IMR-90 (cell line): Measurements from ENCODE around the gene DUSP8. TPM values are rescaled to one million over a fixed set of nuclear protein-coding genes. Genes with fewer than 3 reads are reported as not detected.

ENCODE experiments used
- ATAC-seq: fragments of 200-7000 bp; cut with Tn5 transposase; 2 replicates; pipeline ENCODE4 v1.9.1; 2020; ENCODE audit warnings: low read depth, mild to moderate bottlenecking, moderate library complexity
- BruUV-seq: library from RNA; stranded (reverse); fragments of 400-500 nt; replicated peaks from 2 replicates; lab custom pipeline; 2021; lab: Mats Ljungman, UMichigan
- CTCF ChIA-PET: fragments of 300-600 bp; formaldehyde crosslinking; extraction: SDS; loops from one replicate; lab custom pipeline; 2021; ENCODE audit warnings: antibody characterized with exemption; lab: Yijun Ruan, JAX
- POLR2A ChIA-PET: fragments of 300-600 bp; sonication (Branson Sonifier 250); formaldehyde crosslinking; loops from one replicate; lab custom pipeline; 2022; ENCODE audit warnings: antibody characterized with exemption; ENCODE audit not compliant: unreplicated experiment; lab: Charles Lee
- DNase-seq: peaks from one replicate; pipeline ENCODE4 v3.0.0; 2013
- H2AFZ ChIP-seq: replicated peaks from 2 replicates; pipeline ENCODE3; 2013; ENCODE audit warnings: low read length, mild to moderate bottlenecking; ENCODE audit not compliant: poor library complexity
- H2AK5ac ChIP-seq: 2 replicates; pipeline ENCODE4 v1.6.1; 2013; ENCODE audit warnings: low read depth, low read length, inconsistent platforms
- H2AK9ac ChIP-seq: replicated peaks from 2 replicates; pipeline ENCODE3; 2013; ENCODE audit warnings: mild to moderate bottlenecking, low read depth, low read length, moderate library complexity; ENCODE audit not compliant: poor library complexity
- H2BK120ac ChIP-seq: 2 replicates; pipeline ENCODE4 v1.6.1; 2013; ENCODE audit warnings: low read depth, low read length, inconsistent platforms
- H2BK15ac ChIP-seq: 3 replicates; pipeline ENCODE4 v1.6.1; 2013; ENCODE audit warnings: low read depth, low read length, inconsistent platforms
- H2BK20ac ChIP-seq: 2 replicates; pipeline ENCODE4 v1.6.1; 2013; ENCODE audit warnings: low read depth, mild to moderate bottlenecking, inconsistent platforms, low read length, moderate library complexity
- H2BK5ac ChIP-seq: 2 replicates; pipeline ENCODE4 v1.6.1; 2013; ENCODE audit warnings: mild to moderate bottlenecking, low read depth, low read length, inconsistent platforms; ENCODE audit not compliant: poor library complexity, severe bottlenecking
- H3K14ac ChIP-seq: replicated peaks from 2 replicates; pipeline ENCODE4 v1.6.1; 2013; ENCODE audit warnings: low read depth, low read length, inconsistent platforms
- H3K18ac ChIP-seq: 2 replicates; pipeline ENCODE4 v1.6.1; 2013; ENCODE audit warnings: low read depth, low read length, control low read depth
- H3K23ac ChIP-seq: 2 replicates; pipeline ENCODE4 v1.6.1; 2013; ENCODE audit warnings: low read depth, low read length, inconsistent platforms
- H3K27ac ChIP-seq: 2 replicates; pipeline ENCODE4 v1.5.1; 2013; ENCODE audit warnings: mild to moderate bottlenecking, control low read depth, low read length; ENCODE audit not compliant: insufficient read depth
- H3K27me3 ChIP-seq: 2 replicates; pipeline ENCODE4 v1.6.1; 2013; ENCODE audit warnings: low read length; ENCODE audit not compliant: control insufficient read depth, insufficient read depth
- H3K36me3 ChIP-seq: 2 replicates; pipeline ENCODE4 v1.6.1; 2013; ENCODE audit warnings: low read length, mixed read lengths; ENCODE audit not compliant: control insufficient read depth, insufficient read depth
- H3K4ac ChIP-seq: 2 replicates; pipeline ENCODE4 v1.6.1; 2013; ENCODE audit warnings: low read depth, low read length, inconsistent platforms
- H3K4me1 ChIP-seq: 2 replicates; pipeline ENCODE4 v1.6.1; 2013; ENCODE audit warnings: low read length, mixed read lengths; ENCODE audit not compliant: control insufficient read depth, insufficient read depth
- H3K4me2 ChIP-seq: 2 replicates; pipeline ENCODE4 v1.6.1; 2013; ENCODE audit warnings: low read depth, mild to moderate bottlenecking, control low read depth, low read length, moderate library complexity
- H3K4me3 ChIP-seq: 2 replicates; pipeline ENCODE4 v1.5.1; 2013; ENCODE audit warnings: low read depth, mild to moderate bottlenecking, control low read depth, low read length, moderate library complexity; ENCODE audit not compliant: insufficient read depth
- H3K56ac ChIP-seq: 2 replicates; pipeline ENCODE4 v1.6.1; 2013; ENCODE audit warnings: low read length, inconsistent platforms; ENCODE audit not compliant: insufficient read depth; ENCODE audit errors: extremely low read depth
- H3K79me1 ChIP-seq, 2 experiments: 2 replicates each; pipeline ENCODE4 v1.6.1; 2013; ENCODE audit warnings: low read length in 2 of 2, inconsistent platforms in 1 of 2, low read depth in 1 of 2
- H3K9ac ChIP-seq: 2 replicates; pipeline ENCODE4 v1.6.1; 2013; ENCODE audit warnings: low read depth, low read length, control low read depth
- H3K9me1 ChIP-seq: 2 replicates; pipeline ENCODE4 v1.6.1; 2013; ENCODE audit warnings: low read length, inconsistent platforms; ENCODE audit not compliant: insufficient read depth
- H3K9me3 ChIP-seq: 2 replicates; pipeline ENCODE4 v1.6.1; 2013; ENCODE audit warnings: low read length; ENCODE audit not compliant: control insufficient read depth, insufficient read depth
- H4K20me1 ChIP-seq: 2 replicates; pipeline ENCODE4 v1.6.1; 2013; ENCODE audit warnings: low read length, inconsistent platforms; ENCODE audit not compliant: insufficient read depth
- H4K5ac ChIP-seq: 2 replicates; pipeline ENCODE4 v1.6.1; 2013; ENCODE audit warnings: mild to moderate bottlenecking, low read depth, low read length, control low read depth
- H4K8ac ChIP-seq, 2 experiments: 2 replicates each; pipeline ENCODE4 v1.6.1; 2013; ENCODE audit warnings: low read depth in 2 of 2, low read length in 2 of 2, control low read depth in 1 of 2, inconsistent platforms in 1 of 2
- H4K91ac ChIP-seq: 2 replicates; pipeline ENCODE4 v1.6.1; 2013; ENCODE audit warnings: low read depth, low read length, inconsistent platforms; ENCODE audit not compliant: insufficient read depth
- BHLHE40 ChIP-seq: fragments of 150-350 bp; IDR thresholded peaks from 2 replicates; pipeline ENCODE4 v1.6.1; 2016; ENCODE audit warnings: mild to moderate bottlenecking, low read depth, low read length
- CHD1 ChIP-seq: IDR thresholded peaks from 2 replicates; pipeline ENCODE4 v1.6.1; 2012; ENCODE audit warnings: low read depth, low read length, improper control_type of control experiment
- FOS ChIP-seq: fragments of 150-350 bp; IDR thresholded peaks from 2 replicates; pipeline ENCODE4 v1.6.1; 2016; ENCODE audit warnings: low read depth, low read length
- MAZ ChIP-seq: IDR thresholded peaks from 2 replicates; pipeline ENCODE4 v1.6.1; 2012; ENCODE audit warnings: low read depth, mild to moderate bottlenecking, low read length, improper control_type of control experiment, moderate library complexity, borderline replicate concordance
- POLR2A ChIP-seq: IDR thresholded peaks from 2 replicates; pipeline ENCODE4 v1.6.1; 2012; ENCODE audit warnings: mild to moderate bottlenecking, low read depth, low read length
- RAD21 ChIP-seq: IDR thresholded peaks from 2 replicates; pipeline ENCODE4 v1.6.1; 2012; ENCODE audit warnings: low read length, improper control_type of control experiment
- RCOR1 ChIP-seq: IDR thresholded peaks from 2 replicates; pipeline ENCODE4 v1.6.1; 2012; ENCODE audit warnings: mild to moderate bottlenecking, low read length, improper control_type of control experiment; ENCODE audit not compliant: insufficient replicate concordance
- RFX5 ChIP-seq: IDR thresholded peaks from 2 replicates; pipeline ENCODE4 v1.8.0; 2012; ENCODE audit warnings: low read depth, mild to moderate bottlenecking, low read length, moderate library complexity
- SMC3 ChIP-seq: fragments of 150-350 bp; IDR thresholded peaks from 2 replicates; pipeline ENCODE4 v1.6.1; 2016; ENCODE audit warnings: low read depth, mild to moderate bottlenecking, antibody characterized with exemption, low read length, moderate library complexity
- WGBS, 2 experiments: methylation state at CpG; one replicate each; pipeline versions ENCODE4 v1.1.5 to v1.1.7; 2013; ENCODE audit warnings: missing lambda C conversion rate in 2 of 2; ENCODE audit not compliant: insufficient read length in 1 of 2; ENCODE audit errors: extremely low coverage in 2 of 2; 5-methylcytosine and 5-hydroxymethylcytosine counted together
- dilution Hi-C: fragments of 300-500 bp; cut with HindIII; formaldehyde crosslinking; loops from one replicate; pipeline ENCODE4 v1.14.3; 2018; ENCODE audit warnings: low sequenced_read_pairs; ENCODE audit not compliant: unreplicated experiment
- in situ Hi-C: fragments of 300-500 bp; cut with MboI; formaldehyde crosslinking; loops from 3 replicates; pipeline ENCODE4 v1.14.3; 2019; ENCODE audit warnings: low sequenced_read_pairs, inconsistent platforms, mixed read lengths
- intact Hi-C: fragments of 100-400 bp; cut with micrococcal nuclease; formaldehyde crosslinking; loops from 2 replicates; pipeline ENCODE4 v1.10.0; 2022
- polyA plus RNA-seq, 3 experiments: library from polyadenylated mRNA; depleted of rRNA; stranded (reverse); fragments of >200 nt; gene quantifications; 2 replicates each; pipeline ENCODE4 v1.2.3, GENCODE V29; 2012; ENCODE audit warnings: low replicate concordance in 1 of 3
- total RNA-seq: library from RNA; depleted of rRNA; stranded (reverse); fragments of >200 nt; gene quantifications from 2 replicates; pipeline ENCODE4 v1.2.3, GENCODE V29; 2012
- TF ChIP-seq, protein P1 (sequence below): fragments of 150-350 bp; IDR thresholded peaks from 2 replicates; pipeline ENCODE4 v1.6.1; 2016; ENCODE audit warnings: low read depth, mild to moderate bottlenecking, low read length, moderate library complexity, borderline replicate concordance
- TF ChIP-seq, protein P2 (sequence below): fragments of 150-350 bp; IDR thresholded peaks from 2 replicates; pipeline ENCODE4 v1.6.1; 2017; ENCODE audit warnings: mild to moderate bottlenecking, antibody characterized with exemption, low read length, low read depth

DUSP8 gene
- total and polyA plus RNA-seq, 2 of the 4 experiments (the other 2 are of a cell fraction), result 0.72 to 4.2 TPM

DNA sequence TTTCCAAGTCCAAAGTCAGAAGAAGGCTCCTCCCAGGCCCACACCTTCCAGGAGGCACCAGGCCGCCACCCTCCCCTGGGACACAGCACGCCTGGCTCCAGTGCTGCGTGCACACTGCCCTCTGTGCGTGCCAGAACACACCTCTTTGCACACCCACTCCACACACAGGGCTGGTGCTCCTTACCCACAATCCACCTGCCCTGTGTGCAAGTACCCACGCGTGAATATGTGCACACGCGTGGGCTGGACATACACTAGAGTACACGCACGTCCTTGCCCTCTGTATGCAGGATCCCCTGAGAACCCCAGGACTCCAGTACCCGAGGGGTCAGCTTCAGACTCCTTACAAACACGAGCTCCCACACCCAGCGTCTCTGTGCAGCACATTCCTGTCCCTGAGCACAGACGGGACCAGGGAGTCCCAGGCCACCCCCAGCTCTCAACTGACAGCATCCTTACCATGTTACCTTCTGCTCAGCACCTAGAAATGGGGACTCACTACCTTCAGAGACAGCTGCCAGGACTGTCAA is 2.8 kb downstream of the DUSP8 start:
- in situ Hi-C loops, result no loop called here
- Histone ChIP-seq H3K9me1 (0 out of 2 replicates have a peak, but pooled peaks cover 5% of the 10 kb centered on the region), H3K4me2 (no peak overlapping the region), H3K9ac (no peak overlapping the region), H4K20me1 (peaks cover 75% of the 10 kb centered on the region), H3K79me1 (peaks cover 11 to 30% of the 10 kb centered on the region in 2 experiments; a peak in 2 of 4 replicates), H2BK20ac (no peak overlapping the region), H3K18ac (no peak overlapping the region), H2AK9ac (no peak overlapping the region), H2BK120ac (no peak overlapping the region), H3K27ac (no peak overlapping the region), H2AFZ (peak overlapping the region; percentile 10), H3K14ac (no peak overlapping the region), H3K56ac (no peak overlapping the region), H3K4me1 (peaks cover 8% of the 10 kb centered on the region), H3K27me3 (peaks cover 19% of the 10 kb centered on the region), H2BK5ac (no peak overlapping the region), H4K5ac (no peak overlapping the region), H4K8ac (no peak overlapping the region), H3K36me3 (no peaks in the 10 kb centered on the region; the same call in 1 of the 2 replicates), H3K4ac (no peak overlapping the region), H3K9me3 (no peaks in the 10 kb centered on the region), H2BK15ac (no peak overlapping the region), H3K4me3 (no peak overlapping the region), H2AK5ac (no peak overlapping the region), H4K91ac (no peak overlapping the region), H3K23ac (no peak overlapping the region)
- 86% methylated on average over 7 of the region's 14 CpGs; no CpG with 5 or more reads in 1 of the 2 experiments for WGBS, 2 experiments
- BruUV-seq, result no TSS peak
- intact Hi-C loops, result no loop called here
- DNase-seq (no peak), ATAC-seq (no peak)
- ChIA-PET POLR2A (interaction anchor here (0.9 kb wide), 1 partner anchor 11 kb away, joined by 3 read pairs; no protein-coding TSS in a partner anchor), CTCF (no interaction called here)
- dilution Hi-C loops, result no loop called here
- TF ChIP-seq FOS (no peak), CHD1 (no peak), SMC3 (no peak), MAZ (no peak), RCOR1 (no peak), BHLHE40 (no peak), RFX5 (no peak), POLR2A (no peak), RAD21 (no peak)
- TF ChIP-seq, protein P1, sequence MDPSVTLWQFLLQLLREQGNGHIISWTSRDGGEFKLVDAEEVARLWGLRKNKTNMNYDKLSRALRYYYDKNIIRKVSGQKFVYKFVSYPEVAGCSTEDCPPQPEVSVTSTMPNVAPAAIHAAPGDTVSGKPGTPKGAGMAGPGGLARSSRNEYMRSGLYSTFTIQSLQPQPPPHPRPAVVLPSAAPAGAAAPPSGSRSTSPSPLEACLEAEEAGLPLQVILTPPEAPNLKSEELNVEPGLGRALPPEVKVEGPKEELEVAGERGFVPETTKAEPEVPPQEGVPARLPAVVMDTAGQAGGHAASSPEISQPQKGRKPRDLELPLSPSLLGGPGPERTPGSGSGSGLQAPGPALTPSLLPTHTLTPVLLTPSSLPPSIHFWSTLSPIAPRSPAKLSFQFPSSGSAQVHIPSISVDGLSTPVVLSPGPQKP, result no peak
- TF ChIP-seq, protein P2, sequence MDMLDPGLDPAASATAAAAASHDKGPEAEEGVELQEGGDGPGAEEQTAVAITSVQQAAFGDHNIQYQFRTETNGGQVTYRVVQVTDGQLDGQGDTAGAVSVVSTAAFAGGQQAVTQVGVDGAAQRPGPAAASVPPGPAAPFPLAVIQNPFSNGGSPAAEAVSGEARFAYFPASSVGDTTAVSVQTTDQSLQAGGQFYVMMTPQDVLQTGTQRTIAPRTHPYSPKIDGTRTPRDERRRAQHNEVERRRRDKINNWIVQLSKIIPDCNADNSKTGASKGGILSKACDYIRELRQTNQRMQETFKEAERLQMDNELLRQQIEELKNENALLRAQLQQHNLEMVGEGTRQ, result no peak
